ENCODE results near the gene RNF121.

Gene RNF121

GRCh38 chr11:71949034-71949433, 20.2 kb downstream of the RNF121 start:
- DNase-seq (ENCODE audit: low read depth), result no peak
- no peak overlapping the region for H3K4me3 ChIP-seq (ENCODE audit: low read depth, low read length)
- no peak for TF ChIP-seq CTCF (IDR thresholded peaks at IDR 0.05; ENCODE audit: low read depth, low read length)
- TF ChIP-seq POLR2A (IDR thresholded peaks at IDR 0.05; ENCODE audit: extremely low read depth, insufficient read length), result no peak
- TF ChIP-seq MAX (IDR thresholded peaks at IDR 0.05; ENCODE audit: low read depth, low read length), result no peak
- TF ChIP-seq MYC (IDR thresholded peaks at IDR 0.05; ENCODE audit: low read depth, low read length), result no peak

DNA sequence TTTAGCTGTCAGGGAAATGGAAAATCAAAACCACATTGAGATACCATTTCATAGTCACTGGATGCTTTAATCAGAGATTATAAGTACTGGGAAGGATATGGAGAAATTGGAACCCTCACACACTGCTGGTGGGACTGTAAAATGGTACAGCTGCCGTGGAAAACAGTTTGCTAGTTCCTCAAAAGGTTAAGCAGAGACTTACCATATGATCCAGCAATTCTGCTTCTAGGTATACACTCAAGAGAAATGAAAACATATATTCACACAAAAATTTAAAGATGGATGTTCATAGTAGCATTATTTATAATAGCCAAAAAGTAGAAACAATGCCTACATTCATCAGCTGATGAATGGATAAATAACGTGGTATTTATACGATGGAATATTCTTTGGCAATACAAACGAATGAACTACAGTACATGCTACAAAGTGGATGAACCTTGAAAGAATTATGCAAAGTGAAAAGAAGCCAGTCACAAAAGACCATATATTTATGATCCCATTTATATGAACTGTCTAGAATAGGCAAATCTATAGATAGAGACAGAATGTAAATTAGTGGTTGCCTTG, 23.0 kb downstream of the RNF121 start:
- DNase-seq (ENCODE audit: low read depth), result no peak
- H3K4me3 ChIP-seq (ENCODE audit: low read depth, low read length), result no peak overlapping the region
- TF ChIP-seq MAX (IDR thresholded peaks at IDR 0.05; ENCODE audit: low read depth, low read length) (no peak), CTCF (IDR thresholded peaks at IDR 0.05; ENCODE audit: low read depth, low read length) (no peak), POLR2A (IDR thresholded peaks at IDR 0.05; ENCODE audit: extremely low read depth, insufficient read length) (no peak)

DNA sequence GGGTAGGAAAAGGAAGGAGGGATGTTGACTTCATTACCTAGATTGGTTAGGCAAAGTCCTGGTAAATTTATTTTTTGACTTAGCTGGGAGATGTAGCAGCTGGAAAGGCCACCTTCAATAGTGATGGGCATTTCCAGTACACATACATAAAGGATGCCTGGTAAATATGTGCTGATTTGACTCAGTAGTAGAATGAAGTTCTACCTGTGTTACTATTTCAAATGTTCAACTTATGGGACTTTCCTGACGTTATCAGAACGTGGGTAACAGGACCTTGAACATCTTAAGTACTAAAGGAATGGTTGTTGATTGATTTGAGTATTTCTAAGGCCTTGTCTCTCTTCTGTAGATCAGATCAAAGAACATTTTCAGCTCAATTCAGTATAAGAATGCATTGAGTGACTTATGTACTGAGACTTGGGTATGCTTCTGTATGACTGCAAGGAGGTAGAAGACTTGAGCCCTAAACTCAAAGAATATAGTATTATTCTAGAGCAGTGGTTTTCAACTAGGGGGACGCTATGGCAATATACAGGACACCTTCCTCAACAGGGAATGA, 27.1 kb downstream of the RNF121 start:
- no peak for TF ChIP-seq MAX (IDR thresholded peaks at IDR 0.05; ENCODE audit: low read depth, low read length)
- TF ChIP-seq MYC (IDR thresholded peaks at IDR 0.05; ENCODE audit: low read depth, low read length), result no peak
- TF ChIP-seq CTCF (IDR thresholded peaks at IDR 0.05; ENCODE audit: low read depth, low read length), result no peak
- no peak for TF ChIP-seq POLR2A (IDR thresholded peaks at IDR 0.05; ENCODE audit: extremely low read depth, insufficient read length)
- no peak for DNase-seq (ENCODE audit: low read depth)
- no peak overlapping the region for H3K4me3 ChIP-seq (ENCODE audit: low read depth, low read length)

GRCh38 chr11:71962428-71963038, 33.7 kb downstream of the RNF121 start:
- DNase-seq (ENCODE audit: low read depth), result peak; percentile 61
- no peak overlapping the region for H3K4me3 ChIP-seq (ENCODE audit: low read depth, low read length)
- TF ChIP-seq POLR2A (IDR thresholded peaks at IDR 0.05; ENCODE audit: extremely low read depth, insufficient read length) (no peak), CTCF (IDR thresholded peaks at IDR 0.05; ENCODE audit: low read depth, low read length) (no peak), MAX (IDR thresholded peaks at IDR 0.05; ENCODE audit: low read depth, low read length) (no peak), MYC (IDR thresholded peaks at IDR 0.05; ENCODE audit: low read depth, low read length) (no peak)

DNA sequence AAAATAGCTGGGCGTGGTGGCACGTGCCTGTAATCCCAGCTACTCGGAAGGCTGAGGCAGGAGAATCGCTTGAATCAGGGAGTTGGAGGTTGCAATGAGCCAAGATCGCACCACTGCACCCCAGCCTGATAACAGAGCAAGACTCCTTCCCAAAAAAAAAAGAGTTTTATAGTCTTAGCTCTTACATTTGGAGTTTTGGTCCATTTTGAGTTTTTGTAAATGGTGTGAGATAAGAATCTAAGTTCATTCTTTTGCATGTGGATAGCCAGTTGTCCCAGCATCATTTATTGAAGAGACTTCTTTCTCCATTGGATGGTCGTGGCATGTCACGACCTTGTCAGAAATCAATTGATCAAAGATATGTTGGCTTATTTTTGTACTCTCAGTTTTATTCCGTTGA, 34.6 kb downstream of the RNF121 start:
- H3K4me3 ChIP-seq (ENCODE audit: low read depth, low read length), result no peak overlapping the region
- no peak for DNase-seq (ENCODE audit: low read depth)
- TF ChIP-seq POLR2A (IDR thresholded peaks at IDR 0.05; ENCODE audit: extremely low read depth, insufficient read length), result no peak
- TF ChIP-seq MAX (IDR thresholded peaks at IDR 0.05; ENCODE audit: low read depth, low read length), result no peak
- no peak for TF ChIP-seq CTCF (IDR thresholded peaks at IDR 0.05; ENCODE audit: low read depth, low read length)
- no peak for TF ChIP-seq MYC (IDR thresholded peaks at IDR 0.05; ENCODE audit: low read depth, low read length)

All from NB4 (cell line).